ENCODE measurements around the gene PTTG1IP. TPM values are rescaled to one million over a fixed set of nuclear protein-coding genes. Genes with fewer than 3 reads are reported as not detected.

PTTG1IP gene
- total and polyA plus RNA-seq, 10 of the 15 experiments (the other 5 are each of a cell fraction or from before 2014, with no cell fraction given) = 2.4 to 56.4 (median 44.4) TPM

DNA sequence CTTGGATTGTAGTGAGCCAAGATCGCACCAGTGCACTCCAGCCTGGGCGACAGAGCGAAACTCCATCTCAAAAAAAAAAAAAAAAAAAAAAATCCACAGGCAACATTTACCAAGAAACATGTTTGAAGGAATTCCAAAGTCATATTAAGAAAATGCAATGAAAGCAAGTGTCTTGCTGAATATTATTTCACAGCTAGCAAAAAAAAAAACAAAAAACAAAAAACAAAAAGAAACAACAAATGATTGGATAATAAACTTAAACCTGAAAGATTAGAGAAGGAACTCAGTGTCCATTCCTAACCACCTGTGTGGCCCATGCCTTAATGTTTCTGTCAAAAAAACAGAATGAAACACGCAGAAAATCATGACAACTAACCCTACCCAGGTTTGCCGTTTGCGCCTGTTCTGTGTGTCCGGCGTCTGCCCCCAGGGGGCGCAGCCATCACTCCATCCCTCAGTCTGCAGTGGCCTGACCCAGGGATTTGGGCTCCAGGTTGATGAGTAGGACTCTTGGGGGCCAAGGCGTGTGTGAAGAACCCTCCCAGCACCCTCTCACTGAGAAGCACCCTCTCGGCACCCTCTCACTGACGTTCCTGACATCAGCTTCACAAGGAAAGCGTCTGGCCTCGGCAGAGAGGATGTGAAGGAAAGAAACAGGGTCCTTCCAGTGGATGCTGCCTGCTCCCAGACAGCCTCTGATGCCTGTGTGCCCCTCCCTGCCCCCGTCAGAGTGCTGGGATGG, 19.2 kb upstream of the PTTG1IP start (continued):
- TF ChIP-seq, protein P1, sequence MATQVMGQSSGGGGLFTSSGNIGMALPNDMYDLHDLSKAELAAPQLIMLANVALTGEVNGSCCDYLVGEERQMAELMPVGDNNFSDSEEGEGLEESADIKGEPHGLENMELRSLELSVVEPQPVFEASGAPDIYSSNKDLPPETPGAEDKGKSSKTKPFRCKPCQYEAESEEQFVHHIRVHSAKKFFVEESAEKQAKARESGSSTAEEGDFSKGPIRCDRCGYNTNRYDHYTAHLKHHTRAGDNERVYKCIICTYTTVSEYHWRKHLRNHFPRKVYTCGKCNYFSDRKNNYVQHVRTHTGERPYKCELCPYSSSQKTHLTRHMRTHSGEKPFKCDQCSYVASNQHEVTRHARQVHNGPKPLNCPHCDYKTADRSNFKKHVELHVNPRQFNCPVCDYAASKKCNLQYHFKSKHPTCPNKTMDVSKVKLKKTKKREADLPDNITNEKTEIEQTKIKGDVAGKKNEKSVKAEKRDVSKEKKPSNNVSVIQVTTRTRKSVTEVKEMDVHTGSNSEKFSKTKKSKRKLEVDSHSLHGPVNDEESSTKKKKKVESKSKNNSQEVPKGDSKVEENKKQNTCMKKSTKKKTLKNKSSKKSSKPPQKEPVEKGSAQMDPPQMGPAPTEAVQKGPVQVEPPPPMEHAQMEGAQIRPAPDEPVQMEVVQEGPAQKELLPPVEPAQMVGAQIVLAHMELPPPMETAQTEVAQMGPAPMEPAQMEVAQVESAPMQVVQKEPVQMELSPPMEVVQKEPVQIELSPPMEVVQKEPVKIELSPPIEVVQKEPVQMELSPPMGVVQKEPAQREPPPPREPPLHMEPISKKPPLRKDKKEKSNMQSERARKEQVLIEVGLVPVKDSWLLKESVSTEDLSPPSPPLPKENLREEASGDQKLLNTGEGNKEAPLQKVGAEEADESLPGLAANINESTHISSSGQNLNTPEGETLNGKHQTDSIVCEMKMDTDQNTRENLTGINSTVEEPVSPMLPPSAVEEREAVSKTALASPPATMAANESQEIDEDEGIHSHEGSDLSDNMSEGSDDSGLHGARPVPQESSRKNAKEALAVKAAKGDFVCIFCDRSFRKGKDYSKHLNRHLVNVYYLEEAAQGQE (IDR thresholded peaks at IDR 0.05; ENCODE audit: low read depth, low read length) = no peak
- TF ChIP-seq SMAD1 (IDR thresholded peaks at IDR 0.05; ENCODE audit: low read depth, partially characterized antibody) (no peak), SMARCA5 (IDR thresholded peaks at IDR 0.05) (peak; percentile 95), SMC3 (IDR thresholded peaks at IDR 0.05; ENCODE audit: borderline replicate concordance, low read length) (peak; percentile 99), KLF5 (IDR thresholded peaks at IDR 0.05; ENCODE audit: partially characterized antibody) (no peak), MYC (IDR thresholded peaks at IDR 0.05; ENCODE audit: insufficient read depth, insufficient read length, insufficient replicate concordance, low read length, severe bottlenecking) (no peak), BHLHE40 (IDR thresholded peaks at IDR 0.05; ENCODE audit: borderline replicate concordance in 1 of 2, low read depth in 2 of 2, low read length in 1 of 2) (peak in 1 of 2 experiments; percentile 60; a peak in 1 of 4 replicates), ZNF622 (IDR thresholded peaks at IDR 0.05) (no peak), RAD21 (IDR thresholded peaks at IDR 0.05; ENCODE audit: insufficient read depth, low read depth, low read length) (peak; percentile 76), ESRRA (IDR thresholded peaks at IDR 0.05; ENCODE audit: low read length) (no peak), WRNIP1 (IDR thresholded peaks at IDR 0.05; ENCODE audit: borderline replicate concordance, low read depth, low read length) (no peak), ZNF274 (IDR thresholded peaks at IDR 0.05; ENCODE audit: insufficient read depth, insufficient read length) (no peak), HDAC2 (IDR thresholded peaks at IDR 0.05) (no peak), SP1 (IDR thresholded peaks at IDR 0.05; ENCODE audit: low read depth, low read length) (no peak), NFIC (IDR thresholded peaks at IDR 0.05; ENCODE audit: low read depth, low read length) (no peak)
- TF ChIP-seq, protein P2, sequence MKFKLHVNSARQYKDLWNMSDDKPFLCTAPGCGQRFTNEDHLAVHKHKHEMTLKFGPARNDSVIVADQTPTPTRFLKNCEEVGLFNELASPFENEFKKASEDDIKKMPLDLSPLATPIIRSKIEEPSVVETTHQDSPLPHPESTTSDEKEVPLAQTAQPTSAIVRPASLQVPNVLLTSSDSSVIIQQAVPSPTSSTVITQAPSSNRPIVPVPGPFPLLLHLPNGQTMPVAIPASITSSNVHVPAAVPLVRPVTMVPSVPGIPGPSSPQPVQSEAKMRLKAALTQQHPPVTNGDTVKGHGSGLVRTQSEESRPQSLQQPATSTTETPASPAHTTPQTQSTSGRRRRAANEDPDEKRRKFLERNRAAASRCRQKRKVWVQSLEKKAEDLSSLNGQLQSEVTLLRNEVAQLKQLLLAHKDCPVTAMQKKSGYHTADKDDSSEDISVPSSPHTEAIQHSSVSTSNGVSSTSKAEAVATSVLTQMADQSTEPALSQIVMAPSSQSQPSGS (IDR thresholded peaks at IDR 0.05; ENCODE audit: low read length) = no peak
- TF ChIP-seq, protein P3, sequence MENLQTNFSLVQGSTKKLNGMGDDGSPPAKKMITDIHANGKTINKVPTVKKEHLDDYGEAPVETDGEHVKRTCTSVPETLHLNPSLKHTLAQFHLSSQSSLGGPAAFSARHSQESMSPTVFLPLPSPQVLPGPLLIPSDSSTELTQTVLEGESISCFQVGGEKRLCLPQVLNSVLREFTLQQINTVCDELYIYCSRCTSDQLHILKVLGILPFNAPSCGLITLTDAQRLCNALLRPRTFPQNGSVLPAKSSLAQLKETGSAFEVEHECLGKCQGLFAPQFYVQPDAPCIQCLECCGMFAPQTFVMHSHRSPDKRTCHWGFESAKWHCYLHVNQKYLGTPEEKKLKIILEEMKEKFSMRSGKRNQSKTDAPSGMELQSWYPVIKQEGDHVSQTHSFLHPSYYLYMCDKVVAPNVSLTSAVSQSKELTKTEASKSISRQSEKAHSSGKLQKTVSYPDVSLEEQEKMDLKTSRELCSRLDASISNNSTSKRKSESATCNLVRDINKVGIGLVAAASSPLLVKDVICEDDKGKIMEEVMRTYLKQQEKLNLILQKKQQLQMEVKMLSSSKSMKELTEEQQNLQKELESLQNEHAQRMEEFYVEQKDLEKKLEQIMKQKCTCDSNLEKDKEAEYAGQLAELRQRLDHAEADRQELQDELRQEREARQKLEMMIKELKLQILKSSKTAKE (IDR thresholded peaks at IDR 0.05; ENCODE audit: low read depth, poor library complexity, severe bottlenecking) = no peak
- TF ChIP-seq, protein P4, sequence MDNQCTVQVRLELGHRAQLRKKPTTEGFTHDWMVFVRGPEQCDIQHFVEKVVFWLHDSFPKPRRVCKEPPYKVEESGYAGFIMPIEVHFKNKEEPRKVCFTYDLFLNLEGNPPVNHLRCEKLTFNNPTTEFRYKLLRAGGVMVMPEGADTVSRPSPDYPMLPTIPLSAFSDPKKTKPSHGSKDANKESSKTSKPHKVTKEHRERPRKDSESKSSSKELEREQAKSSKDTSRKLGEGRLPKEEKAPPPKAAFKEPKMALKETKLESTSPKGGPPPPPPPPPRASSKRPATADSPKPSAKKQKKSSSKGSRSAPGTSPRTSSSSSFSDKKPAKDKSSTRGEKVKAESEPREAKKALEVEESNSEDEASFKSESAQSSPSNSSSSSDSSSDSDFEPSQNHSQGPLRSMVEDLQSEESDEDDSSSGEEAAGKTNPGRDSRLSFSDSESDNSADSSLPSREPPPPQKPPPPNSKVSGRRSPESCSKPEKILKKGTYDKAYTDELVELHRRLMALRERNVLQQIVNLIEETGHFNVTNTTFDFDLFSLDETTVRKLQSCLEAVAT (IDR thresholded peaks at IDR 0.05) = peak; percentile 56
- TF ChIP-seq, protein P5, sequence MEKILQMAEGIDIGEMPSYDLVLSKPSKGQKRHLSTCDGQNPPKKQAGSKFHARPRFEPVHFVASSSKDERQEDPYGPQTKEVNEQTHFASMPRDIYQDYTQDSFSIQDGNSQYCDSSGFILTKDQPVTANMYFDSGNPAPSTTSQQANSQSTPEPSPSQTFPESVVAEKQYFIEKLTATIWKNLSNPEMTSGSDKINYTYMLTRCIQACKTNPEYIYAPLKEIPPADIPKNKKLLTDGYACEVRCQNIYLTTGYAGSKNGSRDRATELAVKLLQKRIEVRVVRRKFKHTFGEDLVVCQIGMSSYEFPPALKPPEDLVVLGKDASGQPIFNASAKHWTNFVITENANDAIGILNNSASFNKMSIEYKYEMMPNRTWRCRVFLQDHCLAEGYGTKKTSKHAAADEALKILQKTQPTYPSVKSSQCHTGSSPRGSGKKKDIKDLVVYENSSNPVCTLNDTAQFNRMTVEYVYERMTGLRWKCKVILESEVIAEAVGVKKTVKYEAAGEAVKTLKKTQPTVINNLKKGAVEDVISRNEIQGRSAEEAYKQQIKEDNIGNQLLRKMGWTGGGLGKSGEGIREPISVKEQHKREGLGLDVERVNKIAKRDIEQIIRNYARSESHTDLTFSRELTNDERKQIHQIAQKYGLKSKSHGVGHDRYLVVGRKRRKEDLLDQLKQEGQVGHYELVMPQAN (conservative IDR thresholded peaks at IDR 0.05) = no peak
